Psoas muscle (tissue), 8 donors: ENCODE results near the gene ADORA1. TPM values are rescaled to one million over a fixed set of nuclear protein-coding genes. Genes with fewer than 3 reads are reported as not detected.

Experiments used
- ATAC-seq, 4 donors: fragments of 200-7000 bp; cut with Tn5 transposase; one replicate each; pipeline ENCODE4 v1.9.1; 2020; ENCODE audit warnings: moderate library complexity in 3 of 4, mild to moderate bottlenecking in 2 of 4
- DNase-seq, 2 donors: peaks; one replicate each; pipeline ENCODE4 v3.0.0-alpha.2; 2020
- H3K27ac ChIP-seq: fragments of 200-600 bp; one replicate; pipeline ENCODE4 v1.8.0; 2022
- H3K27me3 ChIP-seq, 3 donors: fragments of 200-600 bp in 1 of 3; one replicate each; pipeline versions ENCODE4 v1.6.1 to v1.8.0; 2013 to 2022; ENCODE audit warnings: low read length in 2 of 3, mild to moderate bottlenecking in 2 of 3, moderate library complexity in 1 of 3; ENCODE audit not compliant: insufficient read depth in 3 of 3
- H3K36me3 ChIP-seq, 2 donors: fragments of 200-600 bp in 1 of 2; one replicate each; pipeline versions ENCODE4 v1.6.1 to v1.8.0; 2013 to 2022; ENCODE audit warnings: low read depth in 1 of 2, mild to moderate bottlenecking in 1 of 2, moderate library complexity in 1 of 2; ENCODE audit not compliant: insufficient read depth in 1 of 2
- H3K4me1 ChIP-seq: fragments of 200-600 bp; one replicate; pipeline ENCODE4 v1.8.0; 2022
- H3K4me3 ChIP-seq: fragments of 200-600 bp; one replicate; pipeline ENCODE4 v1.8.0; 2022; ENCODE audit warnings: mild to moderate bottlenecking
- H3K9me3 ChIP-seq: fragments of 200-600 bp; one replicate; pipeline ENCODE4 v1.8.0; 2022
- WGBS, 3 donors: extraction: QIAGEN DNeasy Blood & Tissue Kit; methylation state at CpG; one replicate each; pipeline versions ENCODE4 v1.1.6 to v1.1.7; 2013; 5-methylcytosine and 5-hydroxymethylcytosine counted together
- intact Hi-C, 2 donors: fragments of 100-400 bp; cut with DNase I; formaldehyde crosslinking; loops; one replicate each; pipeline versions ENCODE4 v1.11.0 to v1.14.2; 2022
- polyA plus RNA-seq, 3 donors: library from polyadenylated mRNA; stranded (reverse); fragments of 200-250 nt; gene quantifications; one replicate each; pipeline ENCODE4 v1.2.3, GENCODE V29; 2013
- total RNA-seq, 4 donors: library from RNA; stranded (reverse); fragmentation: NEBNext Ultra II Directional in 2 of 4; extraction: Animal tissue kit (Norgen Biotek cat#: 25700) in 2 of 4; gene quantifications; one replicate each; pipeline versions ENCODE4 v1.2.1 to v1.2.4, GENCODE V29; 2021 to 2023
- TF ChIP-seq, protein P1 (sequence below): fragments of 200-600 bp; IDR thresholded peaks from one replicate; pipeline ENCODE4 v1.8.0; 2022; ENCODE audit warnings: antibody characterized with exemption
- donor health status: healthy with polysubstance abuse.
- donor health status: DM: no; HTN: no; CAD: no; lungs with moderate emphysema.
- donor health status: Bipolar disorder and iron deficiency.
- donor health status: healthy.
- donor health status: DM: yes; HTN: yes; CAD: no.
- donor health status: DM: no; HTN: no; CAD: no.
- donor health status: DM: no; HTN: no; CAD: no.
- donor health status: DM: yes; HTN: yes; CAD: no.

ADORA1 gene
- total and polyA plus RNA-seq, 7 donors: 1.1 to 10.4 (median 1.8) TPM

DNA sequence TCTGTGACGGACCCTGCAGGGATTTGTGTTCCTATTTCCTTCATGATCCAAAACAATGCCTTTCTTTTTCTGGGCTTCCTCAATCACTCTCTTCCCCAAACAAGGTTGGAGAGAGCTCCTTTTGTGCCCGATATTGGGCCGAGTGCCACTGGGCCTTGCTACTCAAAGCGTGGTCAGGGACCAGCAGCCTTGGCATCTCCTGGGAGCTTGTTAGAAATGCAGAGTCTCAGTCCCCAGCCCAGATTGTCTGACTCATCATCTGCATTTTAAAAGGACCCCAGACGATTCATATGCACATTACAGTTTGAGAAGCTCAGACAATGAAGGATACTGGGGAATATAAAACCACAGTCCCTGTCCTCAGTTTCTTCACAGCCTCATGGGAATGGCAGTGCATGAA lies 19.9 kb downstream of the ADORA1 start:
- DNase-seq (no peak), ATAC-seq (no peak)
- intact Hi-C loops: no loop called here
- Histone ChIP-seq H3K27ac (no peak overlapping the region), H3K36me3 (no peaks in the 10 kb centered on the region), H3K4me1 (no peaks in the 10 kb centered on the region), H3K27me3 (peaks cover 0 to 4% (median 0%) of the 10 kb centered on the region in 3 donors), H3K9me3 (no peaks in the 10 kb centered on the region), H3K4me3 (no peak overlapping the region)
- TF ChIP-seq, protein P1, sequence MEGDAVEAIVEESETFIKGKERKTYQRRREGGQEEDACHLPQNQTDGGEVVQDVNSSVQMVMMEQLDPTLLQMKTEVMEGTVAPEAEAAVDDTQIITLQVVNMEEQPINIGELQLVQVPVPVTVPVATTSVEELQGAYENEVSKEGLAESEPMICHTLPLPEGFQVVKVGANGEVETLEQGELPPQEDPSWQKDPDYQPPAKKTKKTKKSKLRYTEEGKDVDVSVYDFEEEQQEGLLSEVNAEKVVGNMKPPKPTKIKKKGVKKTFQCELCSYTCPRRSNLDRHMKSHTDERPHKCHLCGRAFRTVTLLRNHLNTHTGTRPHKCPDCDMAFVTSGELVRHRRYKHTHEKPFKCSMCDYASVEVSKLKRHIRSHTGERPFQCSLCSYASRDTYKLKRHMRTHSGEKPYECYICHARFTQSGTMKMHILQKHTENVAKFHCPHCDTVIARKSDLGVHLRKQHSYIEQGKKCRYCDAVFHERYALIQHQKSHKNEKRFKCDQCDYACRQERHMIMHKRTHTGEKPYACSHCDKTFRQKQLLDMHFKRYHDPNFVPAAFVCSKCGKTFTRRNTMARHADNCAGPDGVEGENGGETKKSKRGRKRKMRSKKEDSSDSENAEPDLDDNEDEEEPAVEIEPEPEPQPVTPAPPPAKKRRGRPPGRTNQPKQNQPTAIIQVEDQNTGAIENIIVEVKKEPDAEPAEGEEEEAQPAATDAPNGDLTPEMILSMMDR: no peak
- WGBS, 3 donors: 83 to 88% (median 87%) methylated on average over 5 of the region's 5 CpGs

DNA sequence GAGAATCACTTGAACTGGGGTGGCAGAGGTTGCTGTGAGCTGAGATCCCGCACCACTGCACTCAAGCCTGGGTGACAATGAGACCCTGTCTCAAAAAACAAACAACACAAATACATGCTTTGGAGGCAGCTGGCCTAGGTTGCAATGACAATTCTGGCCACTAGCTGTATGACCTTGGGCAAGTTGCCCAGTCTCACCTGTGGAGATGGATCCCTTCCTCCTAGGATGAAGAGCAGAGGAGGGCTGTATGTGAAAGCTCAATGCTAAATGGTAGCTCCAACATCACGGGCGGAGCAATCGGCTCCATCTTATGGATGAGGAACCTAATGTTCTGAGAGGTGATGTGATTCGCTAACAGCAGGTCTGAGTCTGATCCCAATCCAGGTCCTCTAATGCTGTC lies 20.6 kb downstream of the ADORA1 start:
- Histone ChIP-seq H3K27me3 (peaks cover 0 to 4% (median 0%) of the 10 kb centered on the region in 3 donors), H3K4me3 (no peak overlapping the region), H3K9me3 (no peaks in the 10 kb centered on the region), H3K27ac (no peak overlapping the region), H3K4me1 (no peaks in the 10 kb centered on the region), H3K36me3 (no peaks in the 10 kb centered on the region)
- TF ChIP-seq, protein P1: no peak
- ATAC-seq (no peak), DNase-seq (no peak)
- 95 to 97% (median 96%) methylated on average over 5 of the region's 5 CpGs for WGBS, 3 donors
- intact Hi-C loops: no loop called here

DNA sequence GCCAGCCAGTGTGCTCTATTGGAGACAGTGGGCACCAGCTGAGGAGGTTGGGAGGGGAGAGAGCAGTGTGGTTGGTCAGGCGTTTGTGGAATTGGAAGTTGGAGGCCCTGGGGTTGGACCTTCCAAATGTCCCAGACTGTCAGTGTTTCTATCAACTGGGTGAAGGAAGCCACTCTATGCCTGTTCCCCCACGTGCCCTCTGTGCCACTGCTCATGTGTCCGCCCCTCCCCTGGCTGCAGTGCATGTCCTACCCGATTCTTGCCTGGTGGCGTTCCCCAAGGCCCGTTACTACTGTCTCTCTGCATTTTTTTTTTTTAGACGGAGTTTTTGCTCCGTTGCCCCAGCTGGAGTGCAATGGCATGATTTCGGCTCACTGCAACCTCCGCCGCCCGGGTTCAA lies 21.1 kb downstream of the ADORA1 start:
- 84 to 93% (median 89%) methylated on average over 12 of the region's 12 CpGs for WGBS, 3 donors
- Histone ChIP-seq H3K4me3 (no peak overlapping the region), H3K27me3 (peaks cover 0 to 4% (median 0%) of the 10 kb centered on the region in 3 donors), H3K4me1 (no peaks in the 10 kb centered on the region), H3K9me3 (no peaks in the 10 kb centered on the region), H3K36me3 (no peaks in the 10 kb centered on the region), H3K27ac (no peak overlapping the region)
- ATAC-seq (no peak), DNase-seq (no peak)
- TF ChIP-seq, protein P1: no peak
- intact Hi-C loops: no loop called here

DNA sequence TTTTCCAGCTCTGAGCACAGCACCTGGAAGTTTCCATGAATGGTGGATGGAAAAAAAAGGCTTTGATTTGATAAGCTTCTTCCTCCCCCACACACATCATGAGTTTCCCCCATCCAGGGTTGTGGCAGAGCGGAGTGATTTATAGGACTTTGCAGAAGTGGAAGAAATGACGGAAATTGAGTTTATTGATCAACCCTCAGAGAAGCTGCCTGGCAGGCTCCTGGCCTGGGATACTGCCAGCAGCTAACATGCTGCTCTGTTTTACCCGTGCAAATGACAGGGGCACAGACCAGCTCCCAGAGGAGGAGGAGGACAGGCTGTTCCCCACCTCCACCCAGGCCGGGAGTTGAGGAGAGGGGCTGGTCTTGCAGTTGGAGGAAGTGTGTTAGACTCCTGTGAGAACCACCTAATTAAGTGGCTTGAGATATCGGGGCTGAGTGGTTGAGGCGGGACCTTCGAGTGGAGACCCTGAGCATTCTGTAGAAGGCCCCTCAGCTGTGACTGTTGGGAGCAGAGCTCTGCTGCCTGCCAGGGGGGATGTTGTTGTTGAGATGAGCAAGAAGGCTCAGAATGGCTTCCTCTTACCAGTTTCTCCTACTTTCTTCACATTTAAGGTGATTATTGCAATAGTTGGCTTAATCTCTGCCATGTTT lies 21.8 kb downstream of the ADORA1 start:
- intact Hi-C loops: no loop called here
- H3K9me3 ChIP-seq: no peaks in the 10 kb centered on the region

More for the DNA sequence above, 21.8 kb downstream of the ADORA1 start:
- TF ChIP-seq, protein P1: no peak
- 77 to 80% (median 78%) methylated on average over 7 of the region's 7 CpGs for WGBS, 3 donors
- no peak for DNase-seq
- H3K27me3 ChIP-seq: peaks cover 0 to 4% (median 0%) of the 10 kb centered on the region in 3 donors
- no peak overlapping the region for H3K27ac ChIP-seq
- H3K4me1 ChIP-seq: no peaks in the 10 kb centered on the region
- H3K4me3 ChIP-seq: no peak overlapping the region
- ATAC-seq: no peak
- H3K36me3 ChIP-seq: no peaks in the 10 kb centered on the region
